ENCODE measurements around the gene RASSF8. TPM values are rescaled to one million over a fixed set of nuclear protein-coding genes. Genes with fewer than 3 reads are reported as not detected.
A peak's percentile ranks its signal among the peaks of the same experiment; 100 is the strongest.

Gene RASSF8
- total and polyA plus RNA-seq, 2 experiments from 2014 or later: 11.5 to 30.6 TPM

DNA sequence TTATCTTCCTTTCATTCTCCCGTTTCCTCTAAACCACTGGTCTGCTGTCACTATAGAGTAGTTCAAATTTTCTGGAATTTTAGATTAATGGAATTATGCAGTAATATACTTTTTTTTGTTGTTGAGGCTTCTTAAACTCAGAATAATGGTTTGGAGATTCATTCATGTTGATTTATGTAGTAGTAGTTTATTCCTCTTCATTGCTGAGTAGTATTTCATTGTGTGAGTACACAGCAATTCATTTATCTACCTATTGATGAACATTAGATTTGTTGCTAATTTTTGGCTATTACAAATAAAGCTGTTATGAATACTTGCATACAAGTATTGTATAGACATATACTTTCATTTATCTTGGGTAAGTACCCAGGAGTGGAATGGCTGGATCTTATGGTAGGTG, 7.2 kb downstream of the RASSF8 start (continued):
- no peak for TF ChIP-seq ZNF462 (CRISPR knock-in tag; IDR thresholded peaks at IDR 0.05)
- TF ChIP-seq ZNF114 (CRISPR knock-in tag; IDR thresholded peaks at IDR 0.05): no peak

- Histone ChIP-seq H2AFZ (no peak overlapping the region), H3K79me2 (replicated peaks; ENCODE audit: insufficient read depth) (peaks cover 98% of the 10 kb centered on the region), H4K20me1 (replicated peaks; ENCODE audit: insufficient read depth) (peaks cover 9% of the 10 kb centered on the region), H3K27me3 (ENCODE audit: insufficient read depth) (no peaks in the 10 kb centered on the region), H3F3A (replicated peaks; ENCODE audit: low read depth) (no peaks in the 10 kb centered on the region), H3K9me2 (ENCODE audit: insufficient read depth) (no peaks in the 10 kb centered on the region), H3K4me3 (no peak overlapping the region), H3K4me2 (no peak overlapping the region), H3K27ac (ENCODE audit: low read depth) (peak overlapping the region; percentile 6; the same call in 1 of the 2 replicates), H3K4me1 (ENCODE audit: insufficient read depth) (peaks cover 22% of the 10 kb centered on the region; the same call in 1 of the 2 replicates), H3K36me3 (ENCODE audit: insufficient read depth) (no peaks in the 10 kb centered on the region)
- Mint-ChIP-seq H3K4me1 (peaks cover 52% of the 10 kb centered on the region), H3K4me3 (no peak overlapping the region), H3K27ac (no peak overlapping the region), H3K36me3 (ENCODE audit: low read depth) (peaks cover 6% of the 10 kb centered on the region; the same call in 2 of the 3 replicates), H3K9me3 (peaks cover 4% of the 10 kb centered on the region), H3K27me3 (ENCODE audit: insufficient read depth, low read depth, poor library complexity) (no peaks in the 10 kb centered on the region)
- no peak for DNase-seq (ENCODE audit: low spot score)
- no peak for ATAC-seq
- TF ChIP-seq EZH2phosphoT487 (IDR thresholded peaks at IDR 0.05; ENCODE audit: unreplicated experiment): no peak
- TF ChIP-seq POLR2AphosphoS5 (IDR thresholded peaks at IDR 0.05; ENCODE audit: low read depth): no peak
- no peak for TF ChIP-seq ZNF114 (CRISPR knock-in tag; IDR thresholded peaks at IDR 0.05)
- no peak for TF ChIP-seq CREB1 (CRISPR knock-in tag; IDR thresholded peaks at IDR 0.05; ENCODE audit: low read depth)
- no peak for TF ChIP-seq JUNB (IDR thresholded peaks at IDR 0.05; ENCODE audit: unreplicated experiment)
- TF ChIP-seq, protein P1, sequence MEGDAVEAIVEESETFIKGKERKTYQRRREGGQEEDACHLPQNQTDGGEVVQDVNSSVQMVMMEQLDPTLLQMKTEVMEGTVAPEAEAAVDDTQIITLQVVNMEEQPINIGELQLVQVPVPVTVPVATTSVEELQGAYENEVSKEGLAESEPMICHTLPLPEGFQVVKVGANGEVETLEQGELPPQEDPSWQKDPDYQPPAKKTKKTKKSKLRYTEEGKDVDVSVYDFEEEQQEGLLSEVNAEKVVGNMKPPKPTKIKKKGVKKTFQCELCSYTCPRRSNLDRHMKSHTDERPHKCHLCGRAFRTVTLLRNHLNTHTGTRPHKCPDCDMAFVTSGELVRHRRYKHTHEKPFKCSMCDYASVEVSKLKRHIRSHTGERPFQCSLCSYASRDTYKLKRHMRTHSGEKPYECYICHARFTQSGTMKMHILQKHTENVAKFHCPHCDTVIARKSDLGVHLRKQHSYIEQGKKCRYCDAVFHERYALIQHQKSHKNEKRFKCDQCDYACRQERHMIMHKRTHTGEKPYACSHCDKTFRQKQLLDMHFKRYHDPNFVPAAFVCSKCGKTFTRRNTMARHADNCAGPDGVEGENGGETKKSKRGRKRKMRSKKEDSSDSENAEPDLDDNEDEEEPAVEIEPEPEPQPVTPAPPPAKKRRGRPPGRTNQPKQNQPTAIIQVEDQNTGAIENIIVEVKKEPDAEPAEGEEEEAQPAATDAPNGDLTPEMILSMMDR (conservative IDR thresholded peaks at IDR 0.05; ENCODE audit: low read depth in 2 of 2): no peak
- no peak for TF ChIP-seq ZNF462 (CRISPR knock-in tag; IDR thresholded peaks at IDR 0.05)
- no peak for TF ChIP-seq ZNF331 (CRISPR knock-in tag; IDR thresholded peaks at IDR 0.05; ENCODE audit: low read depth)
Observed at GRCh38 chr12:25970082-25970481, 11.6 kb downstream of the RASSF8 start.
